Measurements from ENCODE around the gene DIP2C. TPM values are rescaled to one million over a fixed set of nuclear protein-coding genes. Genes with fewer than 3 reads are reported as not detected.

Gene DIP2C
- polyA plus RNA-seq, 12 donors, result 18.1 to 31.7 (median 26.1) TPM; not detected in 1

- no peak for DNase-seq
Measured at GRCh38 chr10:393106-393745, 296.2 kb downstream of the DIP2C start.

- no peak for DNase-seq
Measured at GRCh38 chr10:392705-393037, 296.8 kb downstream of the DIP2C start.

GRCh38 chr10:391847-392704 lies 297.4 kb downstream of the DIP2C start:
- DNase-seq, result no peak

GRCh38 chr10:391305-391704 lies 298.2 kb downstream of the DIP2C start:
- no peak for DNase-seq

GRCh38 chr10:390449-391100 lies 298.9 kb downstream of the DIP2C start:
- DNase-seq, result no peak

- no peak for DNase-seq
Measured at GRCh38 chr10:389836-390448, 299.5 kb downstream of the DIP2C start.

- DNase-seq, result no peak
Measured at GRCh38 chr10:389261-389790, 300.1 kb downstream of the DIP2C start.

- DNase-seq, result no peak
Measured at GRCh38 chr10:388661-389045, 300.8 kb downstream of the DIP2C start.

GRCh38 chr10:387909-388660 lies 301.4 kb downstream of the DIP2C start:
- no peak for DNase-seq

GRCh38 chr10:387593-387891 lies 301.9 kb downstream of the DIP2C start:
- no peak for DNase-seq

- no peak for DNase-seq
Measured at GRCh38 chr10:386771-387592, 302.5 kb downstream of the DIP2C start.

- no peak for DNase-seq
Measured at GRCh38 chr10:385571-386300, 303.7 kb downstream of the DIP2C start.

GRCh38 chr10:384538-385305 lies 304.7 kb downstream of the DIP2C start:
- DNase-seq, result no peak

- no peak for DNase-seq
Measured at GRCh38 chr10:383519-383918, 305.9 kb downstream of the DIP2C start.

- no peak for DNase-seq
Measured at GRCh38 chr10:381805-382204, 307.7 kb downstream of the DIP2C start.

- DNase-seq, result no peak
Measured at GRCh38 chr10:381346-381745, 308.1 kb downstream of the DIP2C start.

- no peak for DNase-seq
Measured at GRCh38 chr10:380313-380940, 309.0 kb downstream of the DIP2C start.

GRCh38 chr10:378930-379704 lies 310.4 kb downstream of the DIP2C start:
- DNase-seq, result no peak

Data from muscle of arm (tissue), 12 donors.